Jurkat, Clone E6-1 (cell line): ENCODE data around the gene OR2H1.
A peak's percentile ranks its signal among the peaks of the same experiment; 100 is the strongest.

Source experiments
- DNase-seq: peaks from one replicate; pipeline ENCODE4 v3.0.0-alpha.2; 2011; ENCODE audit warnings: low read depth, low spot score
- H3K4me3 ChIP-seq: 2 replicates; pipeline ENCODE4 v1.5.1; 2011; ENCODE audit warnings: mild to moderate bottlenecking, low read length, control low read depth, moderate library complexity

OR2H1 gene

GRCh38 chr6:29478740-29479139 lies 21.8 kb downstream of the OR2H1 start:
- no peak for DNase-seq
- no peak overlapping the region for H3K4me3 ChIP-seq

GRCh38 chr6:29479560-29479959 lies 22.6 kb downstream of the OR2H1 start:
- no peak for DNase-seq
- no peak overlapping the region for H3K4me3 ChIP-seq

GRCh38 chr6:29483186-29483585 lies 26.2 kb downstream of the OR2H1 start:
- no peak overlapping the region for H3K4me3 ChIP-seq
- DNase-seq: no peak

GRCh38 chr6:29483735-29484134 lies 26.8 kb downstream of the OR2H1 start:
- H3K4me3 ChIP-seq: no peak overlapping the region
- DNase-seq: no peak

- H3K4me3 ChIP-seq: no peak overlapping the region
- DNase-seq: no peak
These were observed 29.6 kb downstream of the OR2H1 start for GRCh38 chr6:29486577-29486976.

- no peak overlapping the region for H3K4me3 ChIP-seq
- no peak for DNase-seq
These were observed 30.2 kb downstream of the OR2H1 start for GRCh38 chr6:29487131-29487530.

GRCh38 chr6:29487660-29488059 lies 30.7 kb downstream of the OR2H1 start, which contains the start of gene MAS1L:
TSS of gene MAS1L (minus strand) at chr6:29487956. CDS start at chr6:29487902, 54 bp downstream.
- H3K4me3 ChIP-seq: no peak within 1 kb of the TSS
- DNase-seq: no peak

- H3K4me3 ChIP-seq: no peak overlapping the region
- no peak for DNase-seq
These were observed 31.9 kb downstream of the OR2H1 start for GRCh38 chr6:29488874-29489273.

- DNase-seq: no peak
- no peak overlapping the region for H3K4me3 ChIP-seq
These were observed 32.3 kb downstream of the OR2H1 start for GRCh38 chr6:29489286-29489685.

GRCh38 chr6:29490055-29490454 lies 33.1 kb downstream of the OR2H1 start:
- no peak for DNase-seq
- H3K4me3 ChIP-seq: no peak overlapping the region

GRCh38 chr6:29490552-29490951 lies 33.6 kb downstream of the OR2H1 start:
- no peak overlapping the region for H3K4me3 ChIP-seq
- peak; percentile 12 for DNase-seq

- no peak for DNase-seq
- no peak overlapping the region for H3K4me3 ChIP-seq
These were observed 34.6 kb downstream of the OR2H1 start for GRCh38 chr6:29491574-29491973.

- no peak for DNase-seq
- H3K4me3 ChIP-seq: no peak overlapping the region
These were observed 36.3 kb downstream of the OR2H1 start for GRCh38 chr6:29493261-29493660.

GRCh38 chr6:29494131-29494530 lies 37.2 kb downstream of the OR2H1 start:
- H3K4me3 ChIP-seq: no peak overlapping the region
- DNase-seq: no peak

GRCh38 chr6:29495571-29495970 lies 38.6 kb downstream of the OR2H1 start:
- no peak overlapping the region for H3K4me3 ChIP-seq
- no peak for DNase-seq

- no peak overlapping the region for H3K4me3 ChIP-seq
- DNase-seq: no peak
These were observed 40.0 kb downstream of the OR2H1 start for GRCh38 chr6:29496961-29497360.

- no peak for DNase-seq
These were observed 42.7 kb downstream of the OR2H1 start for GRCh38 chr6:29499704-29500103.

GRCh38 chr6:29500594-29500993 lies 43.6 kb downstream of the OR2H1 start:
- DNase-seq: no peak
- no peak overlapping the region for H3K4me3 ChIP-seq

More at GRCh38 chr6:29499704-29500103, 42.7 kb downstream of the OR2H1 start:
- H3K4me3 ChIP-seq: no peak overlapping the region

- DNase-seq: no peak
These were observed 44.2 kb downstream of the OR2H1 start for GRCh38 chr6:29501106-29501505.

GRCh38 chr6:29502181-29502580 lies 45.2 kb downstream of the OR2H1 start:
- no peak for DNase-seq
- no peak overlapping the region for H3K4me3 ChIP-seq

More at GRCh38 chr6:29501106-29501505, 44.2 kb downstream of the OR2H1 start:
- no peak overlapping the region for H3K4me3 ChIP-seq

GRCh38 chr6:29502597-29502996 lies 45.6 kb downstream of the OR2H1 start:
- DNase-seq: no peak
- no peak overlapping the region for H3K4me3 ChIP-seq

- H3K4me3 ChIP-seq: no peak overlapping the region
- DNase-seq: no peak
These were observed 48.0 kb downstream of the OR2H1 start for GRCh38 chr6:29504961-29505360.
